Activated CD4-positive, alpha-beta T cell treated with anti-CD3 and anti-CD28 coated beads for 4 hours (primary cell): Measurements from ENCODE around the gene ZNF25.
"Not testable (repeated sequence)": the region's sequence is repeated elsewhere in the genome, so short reads cannot be mapped to it uniquely, and the experiment has no call there.

Experiments used
- DNase-seq, 2 donors: peaks; one replicate each; pipeline ENCODE4 v3.0.0-alpha.2; 2020

The ZNF25 gene

DNA sequence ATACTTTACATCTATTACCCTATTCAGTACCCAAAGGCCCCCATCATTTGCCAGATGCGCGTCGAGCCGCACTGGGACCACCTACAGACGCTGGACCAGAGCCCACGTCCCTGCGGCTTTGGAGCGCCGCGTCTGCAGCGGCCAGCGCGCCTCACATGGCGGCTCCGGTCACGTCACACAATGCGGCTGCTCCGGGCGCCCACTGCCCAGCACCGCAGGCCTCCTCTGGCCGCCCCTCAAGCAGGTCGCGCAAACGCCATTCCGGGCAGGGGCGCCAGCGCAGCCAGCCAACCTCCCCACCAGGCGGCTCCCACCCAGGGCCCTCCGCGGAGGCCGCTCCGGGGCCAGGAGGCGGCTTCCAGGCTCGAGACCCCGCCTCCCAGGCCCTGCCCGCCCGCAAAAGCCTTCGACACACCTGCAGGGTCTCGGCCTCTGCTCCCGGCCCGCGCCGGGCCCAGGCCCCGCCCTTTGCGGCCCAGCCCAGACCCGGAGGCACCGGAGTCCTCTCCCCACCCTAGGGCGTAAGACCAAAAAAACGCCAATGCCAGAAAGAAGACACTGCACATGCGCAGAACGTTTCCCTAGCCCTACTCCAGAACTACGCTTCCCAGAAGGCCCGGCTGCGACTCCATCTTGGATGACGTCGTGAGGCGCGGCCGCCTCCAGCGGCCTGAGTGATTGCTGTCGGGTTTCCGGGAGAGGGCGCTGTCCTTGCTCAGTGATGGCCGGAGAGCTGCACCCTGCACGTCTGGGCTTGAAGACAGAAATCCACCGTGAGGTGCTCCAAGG, at the start of gene ZNF25:
ZNF25 (minus strand) TSS at position 557 of the 789 bp plus-strand sequence. CDS start 4,925 bp downstream, outside the sequence.
- DNase-seq: peak; percentile 98 to 99

GRCh38 chr10:38025283-38025682, 48.8 kb upstream of the ZNF25 start:
- DNase-seq: no peak

- not testable (repeated sequence) for DNase-seq
Measured at GRCh38 chr10:38019124-38019523, 42.7 kb upstream of the ZNF25 start.

- no peak for DNase-seq
Measured at GRCh38 chr10:38016354-38016753, 39.9 kb upstream of the ZNF25 start.

DNA sequence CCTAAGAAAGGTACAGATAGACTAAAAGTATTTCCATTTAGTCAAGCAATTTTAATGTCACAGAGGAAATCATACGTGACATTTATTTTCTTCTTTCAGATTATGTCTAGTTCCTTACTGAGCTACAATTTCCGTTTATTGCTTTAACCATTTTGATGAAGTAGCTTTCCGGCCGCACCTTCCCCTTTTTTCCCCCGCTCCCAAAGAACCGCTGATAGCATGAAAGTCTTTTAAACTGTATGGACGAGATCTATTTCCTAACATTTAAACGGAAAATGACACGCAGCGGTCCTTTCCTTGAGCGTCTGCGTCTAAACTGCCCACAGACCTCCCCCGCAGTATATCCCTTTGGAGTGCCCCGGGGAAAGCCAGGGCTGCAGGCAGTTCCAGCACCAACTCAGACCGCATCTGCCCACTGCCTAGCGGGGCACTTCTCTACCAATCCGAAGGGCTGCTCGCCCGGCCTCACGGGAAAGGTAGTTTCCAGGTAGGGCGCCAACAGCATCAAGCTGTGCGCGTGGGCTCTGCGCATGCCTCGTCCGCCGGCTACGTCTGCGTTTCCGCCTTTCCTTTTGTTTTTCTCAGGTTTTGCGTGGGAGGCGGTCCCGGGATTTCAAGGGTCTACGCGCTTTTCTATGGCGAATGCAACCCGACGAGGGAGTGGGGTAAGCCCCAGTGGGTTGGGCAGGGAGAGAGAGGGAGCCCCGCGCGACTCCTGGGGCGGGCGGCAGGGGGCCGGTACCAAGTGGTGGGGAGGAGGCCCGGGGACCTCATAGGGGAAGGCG, 33.9 kb upstream of the ZNF25 start, which contains the start of gene ZNF33A:
ZNF33A (plus strand) TSS at position 557 of the 785 bp plus-strand sequence. CDS start 1,667 bp downstream, outside the sequence.
- peak; percentile 88 to 92 for DNase-seq

- no peak for DNase-seq
Measured at GRCh38 chr10:38007991-38008390, 31.5 kb upstream of the ZNF25 start.

- no peak for DNase-seq
Measured at GRCh38 chr10:38007551-38007950, 31.1 kb upstream of the ZNF25 start.

DNA sequence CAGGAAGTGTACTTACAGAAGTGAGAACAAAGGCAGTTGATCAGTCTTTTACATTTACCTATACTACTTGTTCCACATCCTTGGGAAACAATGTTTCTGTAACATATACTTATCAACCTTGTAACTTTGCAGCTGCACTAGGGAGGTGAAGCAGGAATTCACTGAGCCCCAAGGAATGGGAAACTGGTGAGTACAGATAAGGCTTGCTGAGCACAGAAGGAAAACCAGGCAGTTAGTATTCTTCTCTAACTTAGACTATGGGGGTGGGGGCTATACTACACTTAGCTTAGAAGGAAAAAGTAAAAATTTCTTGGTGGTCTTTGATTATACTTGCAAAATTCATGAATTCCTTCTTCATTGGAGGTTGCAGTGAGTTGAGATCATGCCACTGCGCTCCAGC, 27.1 kb upstream of the ZNF25 start:
- DNase-seq: no peak

GRCh38 chr10:38003026-38003425, 26.6 kb upstream of the ZNF25 start:
- DNase-seq: no peak

- not testable (repeated sequence) for DNase-seq
Measured at GRCh38 chr10:38000474-38000873, 24.0 kb upstream of the ZNF25 start.

GRCh38 chr10:37998920-37999319, 22.5 kb upstream of the ZNF25 start:
- not testable (repeated sequence) for DNase-seq

DNA sequence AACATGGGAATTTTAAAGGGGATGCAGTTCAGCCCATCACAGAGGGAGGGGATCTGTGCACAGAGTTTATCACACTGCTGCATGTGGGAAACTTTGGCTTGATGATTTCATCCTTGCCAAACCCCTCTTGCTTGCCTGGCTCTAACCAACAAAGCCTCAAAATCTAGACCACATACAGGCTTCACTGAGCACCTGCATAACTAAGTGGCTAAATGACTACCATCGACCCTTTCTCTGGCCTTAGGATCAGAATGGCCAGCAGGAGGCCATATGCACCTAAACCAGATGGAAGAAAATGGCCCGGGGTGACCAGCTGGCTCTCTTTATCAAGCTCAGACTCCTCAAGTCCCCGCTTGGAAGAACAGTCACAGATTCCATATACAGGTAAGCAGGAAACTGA, 15.6 kb upstream of the ZNF25 start:
- no peak for DNase-seq

DNA sequence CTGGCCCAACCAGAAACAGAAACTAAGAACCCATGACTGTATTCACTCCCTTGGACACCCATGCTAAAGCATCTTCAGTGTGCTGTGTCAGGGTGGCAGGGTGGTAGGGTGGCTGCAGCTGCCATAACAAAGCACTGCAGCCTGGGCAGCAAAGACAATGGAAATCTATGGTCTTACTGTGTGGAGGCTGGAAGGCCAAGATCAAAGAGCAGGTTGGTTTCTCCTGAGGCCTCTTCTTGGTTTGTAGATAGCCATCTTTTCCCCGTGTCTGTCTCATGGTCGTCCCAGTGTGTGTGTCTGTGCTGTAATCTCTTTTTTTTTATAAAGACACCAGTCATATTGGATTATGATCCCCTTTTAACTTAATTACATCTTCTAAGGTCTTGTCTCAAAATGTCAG, 15.2 kb upstream of the ZNF25 start:
- no peak for DNase-seq

DNA sequence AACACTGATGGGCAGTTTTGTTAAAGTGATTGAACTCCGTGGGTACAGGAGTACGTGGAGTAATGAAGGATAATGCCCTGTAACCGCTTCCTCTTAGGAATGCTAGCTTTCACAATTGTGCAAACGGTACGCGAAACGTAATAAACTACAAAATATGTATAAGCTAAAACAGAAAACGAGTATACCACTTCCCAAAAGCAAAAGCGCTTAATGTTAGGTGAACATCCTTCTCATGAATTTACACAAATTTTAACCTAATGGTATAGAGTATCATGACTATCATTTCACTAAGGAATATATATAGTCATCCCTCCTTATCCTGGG, 395 bp upstream of the ZNF25 start:
- no peak for DNase-seq

DNA sequence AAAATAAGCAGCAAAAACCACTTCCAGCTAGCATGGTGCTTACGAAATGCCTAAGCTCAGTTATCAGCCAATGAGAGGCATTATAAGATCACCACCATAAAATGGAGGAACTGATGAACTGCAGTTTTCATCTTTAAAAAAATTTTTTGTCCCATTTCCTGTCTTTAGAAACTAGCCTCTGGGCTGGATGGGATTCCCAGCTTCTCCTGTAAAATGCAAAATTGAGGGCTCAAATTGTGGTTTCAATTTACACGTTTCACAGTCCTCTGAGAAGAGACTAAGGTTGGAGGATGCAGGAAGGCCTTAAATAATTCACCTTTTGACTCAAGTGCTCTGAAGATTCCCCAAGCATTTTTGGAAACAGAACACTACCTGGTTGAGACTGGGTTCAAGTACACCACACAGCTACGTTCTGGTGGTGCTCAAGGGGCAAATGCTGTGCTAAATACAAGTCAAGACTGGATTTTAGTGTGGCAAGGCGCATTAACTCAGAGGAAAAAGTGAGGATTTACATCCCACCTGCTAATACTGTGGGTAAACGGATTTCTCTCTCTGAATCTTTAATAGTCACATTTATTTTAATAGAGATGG, 951 bp downstream of the ZNF25 start:
- DNase-seq: peak in 1 of 2 donors; percentile 2

GRCh38 chr10:37972396-37972795, 4.1 kb downstream of the ZNF25 start:
- no peak for DNase-seq

GRCh38 chr10:37965006-37965405, 11.4 kb downstream of the ZNF25 start:
- no peak for DNase-seq

GRCh38 chr10:37960591-37961137, 15.8 kb downstream of the ZNF25 start:
- no peak for DNase-seq

DNA sequence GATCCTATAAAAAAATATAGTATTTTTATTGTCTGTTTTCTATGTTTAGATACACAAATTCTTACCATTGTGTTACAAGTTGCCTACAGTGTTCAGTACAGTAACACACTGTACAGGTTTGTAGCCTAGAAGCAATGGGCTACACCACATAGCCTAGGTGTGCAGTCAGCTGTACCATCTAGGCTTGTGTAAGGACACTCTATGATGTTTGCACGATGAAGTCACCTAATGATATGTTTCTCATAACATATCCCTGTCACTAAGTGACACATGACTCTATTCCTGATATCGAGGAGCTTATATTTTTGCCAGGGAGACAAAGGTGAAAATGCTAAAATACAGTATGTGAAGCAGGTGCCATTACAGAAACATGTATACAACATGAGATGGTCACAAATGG, 18.6 kb downstream of the ZNF25 start:
- no peak for DNase-seq

DNA sequence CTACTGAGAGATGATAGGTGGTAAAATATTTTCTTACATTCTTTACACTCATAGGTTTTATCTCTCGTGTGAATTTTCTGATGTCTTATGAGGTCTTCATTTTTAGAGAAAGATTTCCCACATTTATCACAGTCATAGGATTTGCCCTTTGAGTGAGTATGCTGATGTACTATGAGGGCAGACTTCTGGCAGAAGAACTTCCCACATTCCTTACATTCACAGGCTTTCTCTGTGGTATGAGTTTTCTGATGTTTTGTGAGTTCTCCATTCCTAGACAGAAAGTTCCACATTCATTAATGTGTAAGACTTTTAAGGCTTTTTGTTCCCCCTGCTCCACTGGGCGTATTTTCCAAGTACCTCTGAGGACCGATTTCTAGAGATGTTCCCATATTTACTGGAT, 23.5 kb downstream of the ZNF25 start:
- DNase-seq: no peak

- no peak for DNase-seq
Measured at GRCh38 chr10:37952043-37952755, 24.2 kb downstream of the ZNF25 start.

- DNase-seq: no peak
Measured at GRCh38 chr10:37948210-37948609, 28.2 kb downstream of the ZNF25 start.

DNA sequence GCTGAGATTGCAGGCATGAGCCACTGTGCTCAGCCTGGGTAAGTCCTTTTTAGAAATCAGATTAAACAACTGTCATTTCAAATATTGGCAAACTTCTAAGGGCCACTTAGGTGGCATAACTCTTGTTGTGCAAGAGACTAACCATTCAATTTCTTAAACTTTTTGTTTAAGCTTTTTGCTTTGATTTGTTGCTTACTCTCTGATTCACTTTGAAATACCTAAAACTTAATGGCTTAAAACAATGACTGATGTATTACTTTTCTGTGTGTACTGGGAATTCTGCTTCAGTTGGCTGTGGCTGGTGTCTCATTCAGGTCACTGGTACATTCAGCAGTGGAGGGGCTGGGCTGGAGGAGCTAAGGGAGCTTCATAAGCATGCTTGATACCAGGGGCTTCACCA, 28.9 kb downstream of the ZNF25 start:
- DNase-seq: no peak
